ENCODE results near the gene MED13L.

MED13L gene

DNA sequence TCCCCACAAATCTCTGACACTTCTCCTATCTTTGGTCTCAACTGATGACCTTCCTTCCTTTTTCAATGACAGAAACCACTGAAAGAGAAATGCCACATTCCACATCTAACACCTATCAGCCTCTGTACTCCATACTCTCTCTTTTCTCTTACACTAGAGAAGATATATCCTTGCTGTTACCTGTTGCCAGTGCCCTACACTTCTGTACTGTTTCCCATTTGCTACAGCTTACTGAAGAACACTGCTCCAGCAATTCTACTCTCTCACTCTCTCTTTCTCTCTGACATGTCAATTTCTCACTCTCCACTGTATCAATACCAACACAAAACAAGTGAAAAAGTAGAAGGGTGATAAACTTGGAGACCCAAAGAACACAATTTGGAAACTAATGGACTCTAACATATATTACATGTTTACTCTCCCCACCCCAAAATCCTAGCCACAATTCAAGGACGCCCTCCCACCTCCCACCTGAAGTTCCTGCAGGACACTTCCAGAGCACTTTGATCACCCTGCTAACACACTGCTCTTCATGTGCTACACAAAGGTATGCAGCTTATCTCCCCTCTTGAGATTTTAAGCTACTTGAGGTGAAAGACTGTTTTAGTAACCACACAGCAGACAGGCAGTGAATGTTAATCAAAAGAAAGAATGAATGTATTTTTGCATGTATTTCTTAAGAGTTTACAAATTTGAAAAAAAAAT lies 95.0 kb downstream of the MED13L start:
- H3K27me3 ChIP-seq (replicated peaks in 2 of 5; ENCODE audit: control insufficient read depth in 4 of 5, insufficient read depth in 5 of 5, low read length in 4 of 5) = no peaks in the 10 kb centered on the region
- H3K4me1 ChIP-seq (ENCODE audit: control extremely low read depth in 1 of 4, control insufficient read depth in 4 of 4, insufficient read depth in 4 of 4, low read length in 3 of 4) = peaks cover 7 to 30% (median 19%) of the 10 kb centered on the region in 4 experiments
- no peak for DNase-seq
- no CpG with 5 or more reads among the region's 1 CpG for WGBS (ENCODE audit: insufficient coverage)
- no peaks in the 10 kb centered on the region for H3K9me3 ChIP-seq (ENCODE audit: control extremely low read depth in 1 of 5, control insufficient read depth in 4 of 5, insufficient read depth in 2 of 5, low read depth in 1 of 5, low read length in 4 of 5)
- ChIA-PET CTCF (interaction anchor here (1.4 kb wide), 1 partner anchor 12 kb away, joined by 3 read pairs; no protein-coding TSS in a partner anchor), POLR2A (no interaction called here)
- no peak overlapping the region for H3K27ac ChIP-seq (ENCODE audit: insufficient read depth in 1 of 2, low read depth in 1 of 2, low read length in 2 of 2, poor library complexity in 1 of 2, severe bottlenecking in 2 of 2)
- H3K4me3 ChIP-seq (ENCODE audit: control insufficient read depth in 1 of 7, extremely low read depth in 1 of 7, insufficient read depth in 4 of 7, low read depth in 2 of 7, low read length in 6 of 7) = no peak overlapping the region
- peaks cover 0 to 3% (median 1%) of the 10 kb centered on the region in 4 experiments for H3K36me3 ChIP-seq (ENCODE audit: control insufficient read depth in 4 of 4, insufficient read depth in 4 of 4, low read length in 3 of 4)

- WGBS (ENCODE audit: insufficient coverage) = 100% methylated on average over 1 of the region's 3 CpGs
These were observed 97.0 kb downstream of the MED13L start for GRCh38 chr12:116180448-116180847.

GRCh38 chr12:116179384-116179783 lies 98.1 kb downstream of the MED13L start:
- no peak for DNase-seq
- H3K27me3 ChIP-seq (replicated peaks in 2 of 5; ENCODE audit: control insufficient read depth in 4 of 5, insufficient read depth in 5 of 5, low read length in 4 of 5) = no peaks in the 10 kb centered on the region
- no peak overlapping the region for H3K27ac ChIP-seq (ENCODE audit: insufficient read depth in 1 of 2, low read depth in 1 of 2, low read length in 2 of 2, poor library complexity in 1 of 2, severe bottlenecking in 2 of 2)
- CTCF ChIA-PET = interaction anchor here (0.7 to 1.3 kb wide), 4 partner anchors 12 to 111 kb away, joined by 3 to 4 read pairs (median 3); no protein-coding TSS in a partner anchor
- H3K4me1 ChIP-seq (ENCODE audit: control extremely low read depth in 1 of 4, control insufficient read depth in 4 of 4, insufficient read depth in 4 of 4, low read length in 3 of 4) = peaks cover 7 to 14% (median 9%) of the 10 kb centered on the region in 4 experiments
- no peak overlapping the region for H3K4me3 ChIP-seq (ENCODE audit: control insufficient read depth in 1 of 7, extremely low read depth in 1 of 7, insufficient read depth in 4 of 7, low read depth in 2 of 7, low read length in 6 of 7)
- WGBS (ENCODE audit: insufficient coverage) = 100% methylated on average over 4 of the region's 5 CpGs
- no peaks in the 10 kb centered on the region for H3K9me3 ChIP-seq (ENCODE audit: control extremely low read depth in 1 of 5, control insufficient read depth in 4 of 5, insufficient read depth in 2 of 5, low read depth in 1 of 5, low read length in 4 of 5)
- POLR2A ChIA-PET = interaction anchor here (0.6 kb wide), 1 partner anchor 447 kb away, joined by 9 read pairs; no protein-coding TSS in a partner anchor
- H3K36me3 ChIP-seq (ENCODE audit: control insufficient read depth in 4 of 4, insufficient read depth in 4 of 4, low read length in 3 of 4) = peaks cover 0 to 3% (median 1%) of the 10 kb centered on the region in 4 experiments

More at GRCh38 chr12:116180448-116180847, 97.0 kb downstream of the MED13L start:
- ChIA-PET POLR2A (no interaction called here), CTCF (no interaction called here)
- no peak for DNase-seq
- peaks cover 0 to 3% (median 1%) of the 10 kb centered on the region in 4 experiments for H3K36me3 ChIP-seq (ENCODE audit: control insufficient read depth in 4 of 4, insufficient read depth in 4 of 4, low read length in 3 of 4)
- no peak overlapping the region for H3K4me3 ChIP-seq (ENCODE audit: control insufficient read depth in 1 of 7, extremely low read depth in 1 of 7, insufficient read depth in 4 of 7, low read depth in 2 of 7, low read length in 6 of 7)
- H3K27ac ChIP-seq (ENCODE audit: insufficient read depth in 1 of 2, low read depth in 1 of 2, low read length in 2 of 2, poor library complexity in 1 of 2, severe bottlenecking in 2 of 2) = no peak overlapping the region
- no peaks in the 10 kb centered on the region for H3K27me3 ChIP-seq (replicated peaks in 2 of 5; ENCODE audit: control insufficient read depth in 4 of 5, insufficient read depth in 5 of 5, low read length in 4 of 5)
- H3K4me1 ChIP-seq (ENCODE audit: control extremely low read depth in 1 of 4, control insufficient read depth in 4 of 4, insufficient read depth in 4 of 4, low read length in 3 of 4) = peaks cover 7 to 16% (median 12%) of the 10 kb centered on the region in 4 experiments
- H3K9me3 ChIP-seq (ENCODE audit: control extremely low read depth in 1 of 5, control insufficient read depth in 4 of 5, insufficient read depth in 2 of 5, low read depth in 1 of 5, low read length in 4 of 5) = no peaks in the 10 kb centered on the region

- Histone ChIP-seq H3K4me3 (ENCODE audit: control insufficient read depth in 1 of 7, extremely low read depth in 1 of 7, insufficient read depth in 4 of 7, low read depth in 2 of 7, low read length in 6 of 7) (no peak overlapping the region), H3K27me3 (replicated peaks in 2 of 5; ENCODE audit: control insufficient read depth in 4 of 5, insufficient read depth in 5 of 5, low read length in 4 of 5) (no peaks in the 10 kb centered on the region), H3K36me3 (ENCODE audit: control insufficient read depth in 4 of 4, insufficient read depth in 4 of 4, low read length in 3 of 4) (peaks cover 0 to 3% (median 1%) of the 10 kb centered on the region in 4 experiments), H3K27ac (ENCODE audit: insufficient read depth in 1 of 2, low read depth in 1 of 2, low read length in 2 of 2, poor library complexity in 1 of 2, severe bottlenecking in 2 of 2) (no peak overlapping the region), H3K4me1 (ENCODE audit: control extremely low read depth in 1 of 4, control insufficient read depth in 4 of 4, insufficient read depth in 4 of 4, low read length in 3 of 4) (peaks cover 5 to 9% (median 8%) of the 10 kb centered on the region in 4 experiments), H3K9me3 (ENCODE audit: control extremely low read depth in 1 of 5, control insufficient read depth in 4 of 5, insufficient read depth in 2 of 5, low read depth in 1 of 5, low read length in 4 of 5) (no peaks in the 10 kb centered on the region)
- ChIA-PET CTCF (interaction anchor here (0.7 to 2.6 kb wide), 3 partner anchors 13 to 464 kb away, joined by 3 to 11 read pairs (median 6); no protein-coding TSS in a partner anchor), POLR2A (interaction anchor here (0.6 to 0.8 kb wide), 3 partner anchors 8 to 99 kb away, joined by 3 to 4 read pairs (median 4); no protein-coding TSS in a partner anchor)
- WGBS (ENCODE audit: insufficient coverage) = 100% methylated on average over 4 of the region's 4 CpGs
- DNase-seq = no peak
These were observed 100.5 kb downstream of the MED13L start for GRCh38 chr12:116177017-116177416.

GRCh38 chr12:116174904-116175303 lies 102.6 kb downstream of the MED13L start:
- ChIA-PET POLR2A (no interaction called here), CTCF (interaction anchor here (1.2 to 1.6 kb wide), 2 partner anchors 29 to 32 kb away, joined by 3 to 6 read pairs; no protein-coding TSS in a partner anchor)
- DNase-seq = no peak
- Histone ChIP-seq H3K4me3 (ENCODE audit: control insufficient read depth in 1 of 7, extremely low read depth in 1 of 7, insufficient read depth in 4 of 7, low read depth in 2 of 7, low read length in 6 of 7) (no peak overlapping the region), H3K36me3 (ENCODE audit: control insufficient read depth in 4 of 4, insufficient read depth in 4 of 4, low read length in 3 of 4) (peaks cover 0 to under 1% (median 0%) of the 10 kb centered on the region in 4 experiments), H3K27ac (ENCODE audit: insufficient read depth in 1 of 2, low read depth in 1 of 2, low read length in 2 of 2, poor library complexity in 1 of 2, severe bottlenecking in 2 of 2) (no peak overlapping the region), H3K4me1 (ENCODE audit: control extremely low read depth in 1 of 4, control insufficient read depth in 4 of 4, insufficient read depth in 4 of 4, low read length in 3 of 4) (peaks cover 10 to 20% (median 17%) of the 10 kb centered on the region in 4 experiments), H3K27me3 (replicated peaks in 2 of 5; ENCODE audit: control insufficient read depth in 4 of 5, insufficient read depth in 5 of 5, low read length in 4 of 5) (no peaks in the 10 kb centered on the region), H3K9me3 (ENCODE audit: control extremely low read depth in 1 of 5, control insufficient read depth in 4 of 5, insufficient read depth in 2 of 5, low read depth in 1 of 5, low read length in 4 of 5) (no peaks in the 10 kb centered on the region)
- WGBS (ENCODE audit: insufficient coverage) = 100% methylated on average over 3 of the region's 4 CpGs

GRCh38 chr12:116174006-116174405 lies 103.5 kb downstream of the MED13L start:
- no peaks in the 10 kb centered on the region for H3K27me3 ChIP-seq (replicated peaks in 2 of 5; ENCODE audit: control insufficient read depth in 4 of 5, insufficient read depth in 5 of 5, low read length in 4 of 5)
- peaks cover 10 to 20% (median 17%) of the 10 kb centered on the region in 4 experiments for H3K4me1 ChIP-seq (ENCODE audit: control extremely low read depth in 1 of 4, control insufficient read depth in 4 of 4, insufficient read depth in 4 of 4, low read length in 3 of 4)
- H3K9me3 ChIP-seq (ENCODE audit: control extremely low read depth in 1 of 5, control insufficient read depth in 4 of 5, insufficient read depth in 2 of 5, low read depth in 1 of 5, low read length in 4 of 5) = no peaks in the 10 kb centered on the region
- H3K4me3 ChIP-seq (ENCODE audit: control insufficient read depth in 1 of 7, extremely low read depth in 1 of 7, insufficient read depth in 4 of 7, low read depth in 2 of 7, low read length in 6 of 7) = no peak overlapping the region
- DNase-seq = no peak
- peaks cover 0 to 2% (median 0%) of the 10 kb centered on the region in 4 experiments for H3K36me3 ChIP-seq (ENCODE audit: control insufficient read depth in 4 of 4, insufficient read depth in 4 of 4, low read length in 3 of 4)
- ChIA-PET CTCF (interaction anchor here (1.2 kb wide), 1 partner anchor 28 kb away, joined by 3 read pairs; no protein-coding TSS in a partner anchor), POLR2A (no interaction called here)
- WGBS (ENCODE audit: insufficient coverage) = no CpG with 5 or more reads among the region's 3 CpGs
- H3K27ac ChIP-seq (ENCODE audit: insufficient read depth in 1 of 2, low read depth in 1 of 2, low read length in 2 of 2, poor library complexity in 1 of 2, severe bottlenecking in 2 of 2) = no peak overlapping the region

All from common myeloid progenitor, CD34-positive (primary cell).